HG02642 (cell line): ENCODE results near the gene EPS8L1.
"Not testable (repeated sequence)": the region's sequence is repeated elsewhere in the genome, so short reads cannot be mapped to it uniquely, and the experiment has no call there.

ENCODE experiments used
- ATAC-seq: cut with Tn5 transposase; IDR thresholded peaks from one replicate; pipeline ENCODE4 v1.9.1; 2021; ENCODE audit warnings: mild to moderate bottlenecking; ENCODE audit not compliant: unreplicated experiment, poor library complexity

Gene EPS8L1

DNA sequence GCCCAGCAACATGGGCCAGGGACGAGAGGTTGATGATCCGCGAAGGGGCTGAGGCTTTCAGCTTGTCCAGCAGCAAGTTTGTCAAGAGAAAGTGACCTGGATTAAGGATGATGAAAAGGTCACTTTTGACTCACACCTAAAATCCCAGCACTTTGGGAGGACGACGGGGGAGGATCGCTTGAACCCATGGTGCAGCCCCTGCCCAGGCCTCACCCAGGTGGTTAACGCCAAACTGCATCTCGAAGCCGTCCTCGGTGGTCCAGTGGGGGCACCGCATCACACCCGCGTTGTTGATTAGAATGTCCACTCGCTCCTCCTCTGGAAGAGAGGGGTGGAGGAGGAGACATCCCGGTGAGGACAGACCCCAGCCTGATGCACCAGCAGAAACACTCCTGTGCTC lies 27.2 kb upstream of the EPS8L1 start:
- ATAC-seq: no peak

DNA sequence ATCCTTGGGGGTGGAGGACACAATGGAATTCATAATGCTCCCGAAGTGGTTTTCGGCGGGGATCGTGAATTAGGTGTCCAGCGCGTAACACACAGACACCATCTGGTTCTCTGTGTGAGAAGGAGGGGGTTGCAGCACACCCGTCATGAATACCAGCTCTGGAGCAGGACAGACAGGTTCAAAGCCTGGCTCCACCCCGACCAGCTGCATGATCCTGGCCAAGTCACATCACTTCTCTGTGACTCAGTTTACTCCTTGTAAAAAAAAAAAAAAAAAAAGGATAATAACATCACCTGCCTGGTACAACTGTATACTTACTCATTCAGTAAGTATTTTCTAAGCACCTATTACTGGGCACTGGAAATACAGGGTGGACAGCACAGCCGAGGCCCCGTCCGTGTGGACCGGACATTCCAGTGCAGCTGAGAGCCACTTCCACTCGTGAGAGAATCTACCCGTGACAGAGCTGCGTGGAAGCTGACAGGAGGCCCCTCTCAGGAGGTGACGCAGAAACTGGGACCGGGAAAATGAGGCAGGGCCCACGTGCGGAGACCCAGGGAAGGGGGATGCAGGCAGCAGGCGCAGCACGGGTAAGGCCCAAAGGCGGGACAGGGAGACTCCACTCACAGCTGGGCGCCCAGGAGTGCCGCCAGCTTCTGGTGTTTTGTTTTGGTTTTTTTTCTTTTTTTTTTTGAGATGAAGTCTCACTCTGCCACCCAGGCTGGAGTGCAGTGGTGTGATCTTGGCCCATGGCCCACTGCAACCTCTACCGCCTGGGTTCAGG lies 24.7 kb upstream of the EPS8L1 start:
- no peak for ATAC-seq

DNA sequence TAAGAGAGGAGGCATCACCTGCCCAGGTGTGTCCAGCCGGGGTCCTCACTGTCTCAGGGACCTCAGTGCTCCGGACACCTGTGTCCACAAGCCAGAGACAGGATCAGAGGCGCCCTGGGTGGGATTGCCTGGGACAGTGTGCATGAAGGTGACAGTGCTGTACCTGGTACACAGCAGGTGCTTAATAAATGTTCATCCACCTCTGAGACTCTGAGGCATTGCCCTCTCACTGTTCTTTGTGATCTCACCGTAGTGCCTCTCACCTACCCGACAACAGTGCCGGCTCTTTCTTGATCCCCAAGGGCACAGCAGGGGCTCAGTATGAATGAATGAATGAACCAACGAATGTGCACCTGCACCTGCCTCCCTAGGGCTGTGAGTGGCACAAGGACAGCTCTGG lies 21.9 kb upstream of the EPS8L1 start:
- ATAC-seq: no peak

DNA sequence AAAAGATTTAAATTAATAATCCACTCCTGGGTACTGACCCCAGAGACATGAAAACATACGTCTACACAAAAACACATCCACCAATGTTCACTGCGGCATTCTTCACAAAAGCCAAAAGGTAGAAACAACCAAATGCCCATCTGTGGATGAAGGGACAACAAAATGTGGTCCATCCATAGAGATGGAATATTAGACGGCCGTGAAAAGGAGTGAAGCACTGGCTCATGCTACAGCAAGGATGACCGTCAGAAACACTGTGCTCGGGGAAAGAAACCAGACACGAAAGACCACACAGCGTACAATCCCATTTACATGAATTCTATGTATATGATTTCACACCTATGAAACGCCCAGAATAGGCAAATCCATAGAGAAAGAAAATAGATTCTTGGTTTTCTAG lies 18.8 kb upstream of the EPS8L1 start:
- no peak for ATAC-seq

DNA sequence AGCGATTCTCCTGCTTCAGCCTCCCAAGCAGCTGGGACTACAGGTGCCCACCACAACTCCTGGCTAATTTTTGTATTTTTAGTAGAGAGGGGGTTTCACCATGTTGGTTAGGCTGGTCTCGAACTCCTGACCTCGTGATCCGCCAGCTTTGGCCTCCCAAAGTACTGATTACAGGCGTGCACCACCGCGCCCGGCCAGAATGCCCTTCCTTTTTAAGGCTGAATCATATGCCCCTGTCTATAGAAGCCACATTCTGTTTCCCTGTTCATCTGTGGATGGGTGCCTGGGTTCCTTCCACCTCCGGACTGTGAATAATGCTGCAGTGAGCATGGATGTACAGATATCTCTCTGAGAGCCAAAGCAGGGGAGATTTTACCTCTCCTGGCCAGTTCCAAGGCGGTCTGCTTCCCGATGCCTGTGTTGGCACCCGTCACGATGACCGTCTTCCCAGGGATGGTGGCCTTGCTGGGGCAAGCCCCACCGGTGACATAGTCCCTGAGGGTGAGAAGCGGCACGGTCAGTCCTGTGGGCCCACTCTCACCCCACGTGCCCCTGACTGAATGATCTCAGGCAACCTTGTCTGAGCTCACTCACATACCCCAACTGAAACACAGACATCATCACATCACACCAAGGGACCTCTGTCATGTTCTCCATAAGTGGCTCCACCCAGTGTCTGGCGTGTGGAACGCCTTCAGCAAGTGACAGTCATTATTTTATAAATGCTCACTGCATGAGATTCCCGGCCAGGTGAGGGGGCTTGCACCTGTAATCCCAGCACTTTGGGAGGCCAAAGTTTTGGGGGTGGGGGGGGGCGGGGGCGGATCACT lies 16.7 kb upstream of the EPS8L1 start:
- ATAC-seq: no peak

DNA sequence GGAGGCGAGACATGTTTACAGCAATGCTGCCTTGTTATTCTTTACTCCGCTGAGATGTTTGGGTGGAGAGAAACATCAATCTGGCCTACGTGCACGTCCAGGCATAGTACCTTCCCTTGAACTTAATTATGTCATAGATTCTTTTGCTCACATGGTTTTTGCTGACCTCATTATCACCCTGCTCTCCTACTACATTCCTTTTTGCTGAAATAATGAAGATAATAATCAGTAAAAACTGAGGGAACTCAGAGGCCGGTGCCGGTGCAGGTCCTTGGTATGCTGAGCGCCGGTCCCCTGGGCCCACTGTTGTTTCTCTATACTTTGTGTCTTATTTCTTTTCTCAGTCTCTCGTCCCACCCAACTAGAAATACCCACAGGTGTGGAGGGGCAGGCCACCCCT lies 15.4 kb upstream of the EPS8L1 start:
- not testable (repeated sequence) for ATAC-seq

DNA sequence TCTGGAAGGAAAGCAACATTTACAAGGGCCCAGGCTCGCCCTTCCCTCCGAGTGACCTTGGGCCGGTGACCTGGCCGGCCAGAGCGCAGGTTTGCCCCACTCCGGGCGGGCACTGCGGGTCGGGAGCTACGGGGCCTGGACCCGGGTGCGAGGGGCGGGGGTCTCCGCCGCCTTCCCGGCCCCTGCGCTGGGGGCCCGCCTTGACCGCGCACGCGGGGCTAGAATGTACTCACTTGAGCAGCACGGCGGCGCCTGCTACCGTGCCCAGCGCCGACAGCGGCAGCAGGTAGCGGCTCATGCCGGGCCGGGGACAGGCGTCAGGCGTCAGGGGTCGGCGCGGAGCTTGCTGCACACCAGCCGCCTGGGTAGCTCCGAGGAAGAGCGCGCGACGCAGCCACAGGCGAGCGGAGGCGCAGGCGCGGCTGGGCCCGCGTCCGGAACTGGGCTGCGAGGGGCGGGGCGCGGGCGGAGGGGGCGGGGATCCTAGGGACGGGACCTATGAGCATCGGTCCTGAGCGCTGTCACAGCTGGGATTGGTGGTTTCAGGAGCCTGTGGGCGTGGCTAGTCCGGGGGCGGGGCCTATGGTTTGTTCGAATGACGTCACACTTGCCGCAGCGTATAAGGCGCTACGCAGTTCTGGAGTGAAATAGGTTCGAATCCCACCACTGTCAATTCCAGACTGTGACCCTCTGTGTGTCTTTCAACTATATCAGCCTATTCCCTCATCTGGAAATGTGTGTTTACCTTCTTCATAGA lies 12.8 kb upstream of the EPS8L1 start, which contains the start of gene RDH13:
Gene RDH13 (minus strand): TSS at position 414 of the 757 bp plus-strand sequence. CDS start 116 bp downstream, at position 298.
- ATAC-seq: peak; percentile 93

DNA sequence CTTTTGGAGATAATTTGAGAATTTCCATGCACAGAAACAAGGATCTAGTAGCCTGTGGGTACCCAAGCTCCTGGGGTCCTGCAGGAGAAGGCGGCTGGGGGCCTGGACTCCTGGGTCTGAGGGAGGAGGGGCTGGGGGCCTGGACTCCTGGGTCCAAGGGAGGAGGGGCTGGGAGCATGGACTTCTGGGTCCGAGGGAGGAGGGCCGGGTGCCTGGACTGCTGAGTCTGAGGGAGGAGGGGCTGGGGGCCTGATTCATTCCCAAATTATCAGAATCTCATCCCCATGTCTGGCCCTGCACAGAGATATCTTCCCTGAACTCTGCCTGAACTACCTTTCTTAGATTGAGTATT lies 12.2 kb upstream of the EPS8L1 start:
- ATAC-seq: no peak

DNA sequence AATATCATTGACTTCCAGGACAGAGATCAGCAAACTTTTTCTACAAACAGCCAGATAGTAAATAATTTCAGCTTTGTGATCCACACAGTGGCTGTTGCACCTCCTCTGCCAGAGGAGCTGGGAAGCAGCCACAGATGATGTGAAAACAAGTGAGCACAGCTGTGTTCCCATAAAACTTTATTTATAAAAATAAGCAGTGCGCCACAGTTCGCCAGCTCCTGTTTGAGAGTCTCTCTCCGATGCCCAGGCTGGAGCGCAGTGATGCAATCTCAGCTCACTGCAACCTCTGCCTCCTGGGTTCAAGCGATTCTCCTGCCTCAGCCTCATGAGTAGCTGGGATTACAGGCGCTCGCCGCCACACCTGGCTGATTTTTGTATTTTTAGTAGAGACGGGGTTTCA lies 10.2 kb upstream of the EPS8L1 start:
- not testable (repeated sequence) for ATAC-seq

DNA sequence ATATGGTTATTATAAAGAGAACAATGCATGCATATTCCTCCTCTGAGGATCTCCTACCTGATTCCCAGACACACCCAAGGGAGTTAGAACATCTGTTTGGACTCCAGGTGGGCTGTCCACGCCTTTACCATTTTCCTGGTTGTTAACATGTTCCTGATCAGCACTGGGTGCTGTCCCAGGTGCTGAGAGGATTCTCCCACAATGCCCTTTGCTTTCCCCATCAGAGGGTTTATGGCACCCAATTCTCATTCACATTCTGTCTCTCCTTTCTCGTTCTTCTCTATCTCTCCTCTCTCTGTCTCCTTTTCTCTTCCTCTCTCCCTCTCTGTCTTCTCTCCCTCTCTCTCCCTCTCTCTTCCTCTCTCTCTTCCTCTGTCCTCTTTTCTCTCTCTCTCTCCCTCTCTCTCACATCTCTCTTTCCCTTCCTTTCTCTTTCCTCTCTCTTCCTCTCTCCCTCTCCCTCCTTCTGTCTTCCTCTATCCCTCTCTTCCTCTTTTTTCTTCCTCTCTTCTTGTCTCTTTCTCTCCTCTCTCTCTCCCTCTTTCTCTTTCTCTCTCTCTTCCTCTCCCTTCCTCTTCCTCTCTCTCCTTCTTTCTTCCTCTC lies 9.5 kb upstream of the EPS8L1 start:
- no peak for ATAC-seq

DNA sequence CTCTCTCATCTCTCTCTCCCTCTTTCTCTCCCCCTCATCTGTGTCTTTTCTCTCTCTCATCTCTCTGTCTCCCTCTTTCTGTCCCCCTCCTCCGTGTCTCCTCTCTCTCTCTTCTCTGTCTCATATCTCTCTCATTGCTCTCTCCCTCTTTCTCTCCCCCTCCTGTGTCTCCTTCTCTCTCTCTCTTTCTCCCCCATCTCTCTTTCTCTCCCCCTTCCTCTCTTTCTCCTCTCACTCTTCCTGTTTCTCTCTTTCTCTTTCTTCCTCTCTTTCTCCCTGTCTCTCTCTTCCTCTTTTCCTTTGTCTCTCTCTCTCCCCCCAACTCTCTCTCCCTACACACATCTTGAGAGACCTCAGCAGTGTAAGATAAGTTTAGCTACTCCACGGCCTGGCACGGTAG lies 7.8 kb upstream of the EPS8L1 start:
- ATAC-seq: no peak

DNA sequence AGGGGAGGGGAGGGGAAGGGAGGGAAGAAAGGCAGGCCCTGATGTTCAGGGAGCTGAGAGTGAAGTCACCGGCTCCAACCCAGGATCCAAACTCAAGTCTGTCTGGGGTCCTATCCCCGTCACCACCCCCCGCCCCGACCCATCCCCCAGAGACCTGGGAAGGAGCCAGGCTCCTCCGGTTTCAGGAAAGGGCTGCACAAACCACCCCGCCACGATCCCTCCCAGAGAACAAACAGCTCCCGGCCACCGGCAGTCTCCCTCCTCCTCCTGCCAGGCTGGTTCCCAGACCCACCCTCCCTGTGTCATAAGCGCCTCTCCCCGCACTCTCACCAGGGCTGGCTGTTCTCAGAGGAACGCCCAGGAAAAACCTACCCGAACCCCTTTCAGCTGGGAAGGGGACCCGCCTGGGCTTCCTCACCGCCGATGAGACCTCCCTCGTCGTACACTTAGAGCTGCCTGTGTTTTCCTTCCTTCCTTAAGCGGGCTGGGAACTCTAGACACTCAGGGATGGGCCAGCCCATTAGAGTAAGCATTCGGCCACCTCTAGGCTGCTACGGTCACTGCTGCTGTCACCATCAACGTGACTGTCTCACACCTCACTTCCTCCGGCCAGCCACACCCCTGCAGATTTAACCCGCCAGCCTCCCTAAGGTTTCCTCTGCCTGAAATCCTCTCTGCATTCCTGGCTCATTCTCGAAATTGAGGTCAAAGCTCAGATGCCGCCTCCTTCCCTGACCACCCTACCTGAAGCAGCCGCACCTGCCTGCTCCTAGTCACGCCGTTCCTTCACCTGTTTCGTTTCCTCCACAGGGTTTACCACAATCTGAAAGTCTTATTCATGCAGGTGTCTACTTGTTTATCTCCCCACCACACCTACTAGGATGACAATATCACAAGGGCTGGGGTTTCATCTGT lies 6.5 kb upstream of the EPS8L1 start:
- no peak for ATAC-seq

DNA sequence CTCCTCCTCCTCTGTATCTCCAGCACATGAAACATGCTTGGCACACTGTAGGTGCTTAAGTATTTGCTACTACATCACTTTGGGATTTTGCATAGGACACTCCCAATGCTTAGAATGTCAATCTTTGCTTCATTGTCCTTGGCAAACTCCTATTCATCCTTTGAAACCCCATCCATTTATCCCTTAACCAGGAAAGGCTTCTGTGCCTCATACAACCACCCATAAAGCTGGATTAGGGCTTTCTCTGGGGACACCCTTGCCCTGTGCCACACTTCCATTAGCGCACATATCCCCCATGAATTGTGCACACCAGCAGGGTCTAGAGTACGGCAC lies 5.8 kb upstream of the EPS8L1 start:
- no peak for ATAC-seq

DNA sequence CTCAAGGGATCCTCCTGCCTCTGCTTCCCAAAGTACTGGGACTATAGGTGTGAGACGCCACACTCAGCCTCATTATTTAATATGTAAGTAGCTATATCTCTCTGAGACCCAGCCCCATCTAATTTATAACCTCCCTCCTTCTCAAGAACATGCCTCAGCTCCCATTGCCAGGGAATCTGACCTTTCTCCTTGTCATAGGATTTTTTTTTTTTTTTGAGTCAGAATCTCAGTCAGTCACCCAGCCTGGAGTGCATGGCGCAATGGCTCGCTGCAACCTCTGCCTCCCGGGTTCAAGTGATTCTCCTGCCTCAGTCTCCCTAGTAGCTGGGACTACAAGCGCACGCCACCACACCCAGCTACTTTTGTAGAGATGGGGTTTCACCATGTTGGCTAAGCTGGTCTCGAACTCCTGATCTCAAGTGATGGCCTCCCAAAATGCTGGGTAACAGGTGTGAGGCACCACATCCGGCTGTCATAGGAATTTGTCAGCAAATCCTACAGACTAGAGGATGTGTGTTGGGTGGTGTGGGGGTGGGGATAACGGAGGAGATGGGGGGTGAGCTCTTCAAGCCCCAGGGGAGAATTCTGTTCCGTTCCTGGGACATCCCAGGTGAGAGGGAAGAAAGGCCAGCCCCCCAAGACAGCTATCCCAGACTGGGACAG lies 5.1 kb upstream of the EPS8L1 start:
- no peak for ATAC-seq

DNA sequence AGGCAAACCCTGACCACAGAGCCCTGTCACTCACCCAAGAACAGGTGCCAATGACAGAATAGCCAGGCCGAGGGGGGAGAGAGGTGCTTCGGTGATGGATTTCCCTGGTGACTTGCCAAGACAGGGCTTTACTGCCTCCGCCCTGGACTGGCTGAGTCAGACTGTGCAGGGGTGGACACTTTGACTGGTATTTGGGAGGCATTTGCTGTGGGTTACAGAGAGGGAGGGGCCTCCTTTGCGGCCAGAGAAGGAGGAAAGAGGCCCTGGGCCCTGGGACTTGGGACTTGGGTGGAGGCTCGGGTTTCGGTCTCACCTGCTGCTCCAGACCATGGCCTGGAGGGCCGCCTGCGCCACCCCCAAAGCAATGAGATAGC lies 4.6 kb upstream of the EPS8L1 start:
- no peak for ATAC-seq

DNA sequence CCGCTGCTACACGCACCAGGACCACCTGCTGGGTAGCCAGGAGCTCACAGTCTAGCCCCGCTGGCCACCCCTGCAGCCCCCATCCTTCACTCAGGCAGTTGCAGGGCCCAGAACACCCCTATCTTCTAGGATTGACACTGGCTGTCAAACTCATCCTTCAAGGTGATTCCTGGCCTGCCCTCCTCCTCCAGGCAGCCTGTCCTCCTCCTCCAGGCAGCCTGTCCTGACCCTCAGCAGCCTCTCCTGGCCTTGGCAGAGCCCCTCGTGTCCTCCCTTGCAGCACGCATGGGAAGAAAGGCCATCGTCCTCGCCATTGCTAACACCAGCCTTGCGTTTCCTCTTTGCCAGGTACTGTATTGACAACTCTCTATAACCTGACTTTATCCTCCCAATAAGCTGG lies 3.8 kb upstream of the EPS8L1 start:
- ATAC-seq: no peak

DNA sequence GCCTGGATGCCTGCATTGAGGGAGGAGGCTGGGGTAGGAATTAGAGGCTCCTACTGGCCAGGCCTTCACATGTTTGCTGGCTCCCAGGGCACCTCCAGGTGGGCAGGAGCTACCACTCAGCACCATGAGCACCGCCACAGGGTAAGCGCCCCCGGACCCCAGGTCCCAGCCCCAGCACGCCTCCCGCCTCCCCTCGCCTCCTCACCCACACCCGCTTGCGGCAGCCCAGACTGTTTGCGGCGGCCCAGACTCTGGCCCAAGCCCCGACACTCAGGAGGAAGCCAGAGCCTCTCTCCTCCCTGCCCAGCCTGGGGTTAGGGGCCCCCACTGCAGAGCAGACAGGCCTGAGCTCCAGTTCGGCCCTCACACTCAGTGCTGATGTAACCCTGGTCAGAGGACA lies 652 bp downstream of the EPS8L1 start:
- no peak for ATAC-seq

DNA sequence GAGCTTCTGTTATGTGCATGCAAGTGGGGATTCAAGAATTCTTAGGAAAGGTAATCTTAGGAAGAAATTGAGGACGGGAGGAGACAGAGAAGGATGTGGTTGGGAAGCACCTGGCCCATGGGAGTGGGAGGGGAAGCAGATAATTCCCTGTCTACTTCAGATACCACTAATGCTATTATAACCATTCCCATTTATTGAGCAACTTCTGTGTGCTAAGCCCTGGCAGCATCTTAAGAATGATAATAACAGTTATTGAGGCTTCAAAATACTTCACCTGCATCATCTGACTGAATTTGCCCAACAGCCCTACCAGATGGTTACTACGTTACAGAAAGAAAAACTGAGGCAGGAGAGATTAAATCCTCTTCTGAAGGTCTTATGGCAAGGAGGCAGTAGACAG lies 1.4 kb downstream of the EPS8L1 start:
- ATAC-seq: no peak

DNA sequence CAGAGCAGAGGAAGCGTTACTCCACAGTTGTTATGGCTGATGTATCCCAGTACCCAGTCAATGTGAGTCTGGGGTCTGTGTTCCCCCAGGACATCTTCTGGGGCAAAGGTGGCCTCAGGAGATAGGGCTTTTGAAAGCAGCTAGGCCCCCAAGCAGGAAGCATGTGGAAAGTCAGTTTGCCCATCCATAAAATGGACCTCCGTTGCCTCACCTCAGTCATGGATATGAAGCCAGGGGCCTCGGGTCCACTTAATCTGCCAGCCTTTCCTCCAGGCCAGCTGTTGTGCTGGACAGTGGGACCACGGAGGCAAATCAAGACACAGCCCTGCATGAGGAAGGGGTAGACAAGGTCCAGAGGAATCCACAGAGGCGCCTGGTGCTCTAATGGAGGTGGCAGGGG lies 3.3 kb downstream of the EPS8L1 start:
- no peak for ATAC-seq
